GM18951 (cell line): Measurements from ENCODE around the gene RGS7.
"Not testable (repeated sequence)": the region's sequence is repeated elsewhere in the genome, so short reads cannot be mapped to it uniquely, and the experiment has no call there.

Experiments
- POLR2A ChIP-seq: IDR thresholded peaks from 4 replicates; pipeline ENCODE4 v1.6.1; 2011; ENCODE audit warnings: mild to moderate bottlenecking; ENCODE audit not compliant: insufficient read length, insufficient read depth; ENCODE audit errors: extremely low read depth
- in situ Hi-C: fragments of 300-500 bp; cut with MboI; formaldehyde crosslinking; loops from one replicate; pipeline ENCODE4 v1.12.0; 2022; ENCODE audit warnings: low sequenced_read_pairs, mixed read lengths, inconsistent platforms; ENCODE audit not compliant: unreplicated experiment

RGS7 gene

GRCh38 chr1:240794046-240794843 is 562.8 kb downstream of the RGS7 start:
- no peak for TF ChIP-seq POLR2A
- in situ Hi-C loops = no loop called here

GRCh38 chr1:240792915-240793529 is 564.0 kb downstream of the RGS7 start:
- in situ Hi-C loops = no loop called here
- no peak for TF ChIP-seq POLR2A

GRCh38 chr1:240790856-240791255 is 566.1 kb downstream of the RGS7 start:
- in situ Hi-C loops = no loop called here

GRCh38 chr1:240786880-240787279 is 570.1 kb downstream of the RGS7 start:
- TF ChIP-seq POLR2A = no peak
- in situ Hi-C loops = no loop called here

More at GRCh38 chr1:240790856-240791255, 566.1 kb downstream of the RGS7 start:
- TF ChIP-seq POLR2A = no peak

GRCh38 chr1:240784776-240785175 is 572.2 kb downstream of the RGS7 start:
- in situ Hi-C loops = no loop called here
- no peak for TF ChIP-seq POLR2A

- in situ Hi-C loops = not testable (repeated sequence)
These were observed 573.3 kb downstream of the RGS7 start for GRCh38 chr1:240783728-240784137.

- in situ Hi-C loops = no loop called here
These were observed 580.8 kb downstream of the RGS7 start for GRCh38 chr1:240776237-240776636.

GRCh38 chr1:240772131-240772530 is 584.9 kb downstream of the RGS7 start:
- in situ Hi-C loops = no loop called here
- TF ChIP-seq POLR2A = no peak

More at GRCh38 chr1:240776237-240776636, 580.8 kb downstream of the RGS7 start:
- no peak for TF ChIP-seq POLR2A

GRCh38 chr1:240771450-240771849 is 585.6 kb downstream of the RGS7 start:
- in situ Hi-C loops = no loop called here
- TF ChIP-seq POLR2A = no peak

- in situ Hi-C loops = no loop called here
- no peak for TF ChIP-seq POLR2A
These were observed 588.0 kb downstream of the RGS7 start for GRCh38 chr1:240768979-240769378.

GRCh38 chr1:240766831-240767230 is 590.2 kb downstream of the RGS7 start:
- TF ChIP-seq POLR2A = no peak
- in situ Hi-C loops = no loop called here

GRCh38 chr1:240765732-240766363 is 591.2 kb downstream of the RGS7 start:
- TF ChIP-seq POLR2A = no peak
- in situ Hi-C loops = no loop called here

- in situ Hi-C loops = no loop called here
These were observed 593.2 kb downstream of the RGS7 start for GRCh38 chr1:240763771-240764170.

GRCh38 chr1:240763095-240763494 is 593.9 kb downstream of the RGS7 start:
- in situ Hi-C loops = not testable (repeated sequence)

More at GRCh38 chr1:240763771-240764170, 593.2 kb downstream of the RGS7 start:
- no peak for TF ChIP-seq POLR2A

GRCh38 chr1:240762471-240762987 is 594.5 kb downstream of the RGS7 start:
- in situ Hi-C loops = not testable (repeated sequence)

GRCh38 chr1:240758777-240759176 is 598.2 kb downstream of the RGS7 start:
- in situ Hi-C loops = not testable (repeated sequence)
